Naive B cell (primary cell): Measurements from ENCODE around the gene MAP4. TPM values are rescaled to one million over a fixed set of nuclear protein-coding genes. Genes with fewer than 3 reads are reported as not detected.

Source experiments
- ATAC-seq, 2 donors: fragments of 150-1000 bp; cut with Tn5 transposase; 2 replicates each; pipeline ENCODE4 v1.10.0; 2021; ENCODE audit warnings: low read depth in 2 of 2, mild to moderate bottlenecking in 2 of 2, moderate library complexity in 2 of 2
- DNase-seq: peaks from one replicate; pipeline ENCODE4 v3.0.0; 2022
- H3K27ac Mint-ChIP-seq, 6 donors: one replicate each; pipeline ENCODE4 v1.8.0; 2020 to 2022; ENCODE audit warnings: mild to moderate bottlenecking in 6 of 6, mixed read lengths in 6 of 6, moderate library complexity in 5 of 6, inconsistent platforms in 2 of 6
- H3K27me3 Mint-ChIP-seq, 3 donors: one replicate each; pipeline ENCODE4 v1.8.0; 2021 to 2022; ENCODE audit warnings: mixed read lengths in 3 of 3, mild to moderate bottlenecking in 1 of 3
- H3K36me3 Mint-ChIP-seq, 2 donors: one replicate each; pipeline ENCODE4 v1.8.0; 2020 to 2022; ENCODE audit warnings: mixed read lengths in 2 of 2, inconsistent platforms in 1 of 2, mild to moderate bottlenecking in 1 of 2
- H3K4me1 Mint-ChIP-seq, 3 donors: one replicate each; pipeline ENCODE4 v1.8.0; 2020 to 2022; ENCODE audit warnings: mixed read lengths in 3 of 3, inconsistent platforms in 1 of 3, mild to moderate bottlenecking in 1 of 3, moderate library complexity in 1 of 3
- H3K4me3 Mint-ChIP-seq, 8 donors: one replicate each; pipeline ENCODE4 v1.8.0; 2020 to 2022; ENCODE audit warnings: mild to moderate bottlenecking in 8 of 8, mixed read lengths in 8 of 8, moderate library complexity in 8 of 8, inconsistent platforms in 2 of 8
- H3K9me3 Mint-ChIP-seq, 7 donors: one replicate each; pipeline ENCODE4 v1.8.0; 2020 to 2022; ENCODE audit warnings: mixed read lengths in 7 of 7, mild to moderate bottlenecking in 5 of 7, inconsistent platforms in 2 of 7, moderate library complexity in 1 of 7
- polyA plus RNA-seq, 6 donors: library from polyadenylated mRNA; unstranded; fragments of 300-500 nt; fragmentation: Illumina TruSeq; gene quantifications; one replicate each; pipeline ENCODE4 v1.2.3, GENCODE V29; 2021; ENCODE audit warnings: low read depth in 6 of 6

MAP4 gene
- polyA plus RNA-seq, 6 donors from 2014 or later = 2.5 to 43.6 (median 28.7) TPM

DNA sequence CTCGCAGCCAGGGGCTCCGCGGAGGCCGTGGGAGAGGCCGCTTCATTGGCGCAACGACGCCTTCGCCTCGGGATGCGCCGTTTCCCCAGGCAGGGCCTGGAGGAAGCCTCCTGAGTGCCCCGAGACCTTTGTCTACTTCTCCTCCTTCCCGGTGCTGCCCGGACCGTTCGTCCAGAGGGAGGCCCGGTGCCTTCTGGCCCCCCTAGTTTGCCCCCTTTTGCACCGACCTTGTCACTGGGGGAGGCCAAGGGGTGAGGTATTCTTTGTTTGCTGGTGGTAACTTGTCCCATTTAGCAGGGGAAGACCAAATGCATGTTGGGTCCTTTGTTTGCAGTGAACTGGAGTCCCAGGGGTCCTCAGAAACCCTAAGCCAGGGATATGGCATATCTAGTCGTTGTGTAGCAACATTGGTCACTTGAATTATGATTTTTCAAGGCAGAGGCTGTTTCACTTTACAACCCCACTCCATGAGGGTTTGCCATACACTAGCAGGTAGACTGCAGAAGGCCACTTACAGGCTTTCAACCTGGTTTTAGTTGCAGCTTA is 212.7 kb downstream of the MAP4 start:
- Mint-ChIP-seq H3K4me3 (peak overlapping the region; percentile 91 to 97 (median 94)), H3K36me3 (no peaks in the 10 kb centered on the region), H3K4me1 (peaks cover 4 to 17% (median 10%) of the 10 kb centered on the region in 3 donors), H3K27me3 (no peaks in the 10 kb centered on the region), H3K9me3 (no peaks in the 10 kb centered on the region), H3K27ac (peak overlapping the region; percentile 85 to 95 (median 92))
- DNase-seq (no peak), ATAC-seq (no peak)

GRCh38 chr3:47802734-47803479 is 213.3 kb downstream of the MAP4 start, which contains the start of gene DHX30:
Gene DHX30, plus strand, starts transcription at chr3:47803138. Its CDS starts 7,546 bp downstream, at chr3:47810684.
- peak; percentile 92 to 93 for ATAC-seq
- Mint-ChIP-seq H3K4me3 (peak within 1 kb of the TSS; percentile 91 to 97 (median 94)), H3K9me3 (no peaks in the 10 kb centered on the region), H3K4me1 (peaks cover 4 to 17% (median 10%) of the 10 kb centered on the region in 3 donors), H3K36me3 (no peaks in the 10 kb centered on the region), H3K27me3 (no peaks in the 10 kb centered on the region), H3K27ac (peak within 1 kb of the TSS; percentile 86 to 97 (median 94))
- DNase-seq = peak; percentile 86

Other genes starting within 250 kb of the MAP4 start
- 10 to 100 TPM; 47.2 to 99.6 (median 73.8) TPM for gene SMARCC1, start 234.5 kb downstream of the MAP4 start, polyA plus RNA-seq
- gene DHX30, start 213.3 kb downstream of the MAP4 start, polyA plus RNA-seq = 10 to 100 TPM; 25.5 to 43.5 (median 28.1) TPM
- not detected for gene CDC25A, start 172.0 kb upstream of the MAP4 start, polyA plus RNA-seq
- gene CAMP, start 207.1 kb upstream of the MAP4 start, polyA plus RNA-seq = 1 to 10 TPM in 1 of 6 donors, not detected in 5; 5.1 TPM
- gene ZNF589, start 224.7 kb upstream of the MAP4 start, polyA plus RNA-seq = 1 to 10 TPM in 5 of 6 donors, not detected in 1; 2.2 to 7.9 (median 3.2) TPM